ENCODE data around the gene CDHR1.
"Not testable (repeated sequence)": the region's sequence is repeated elsewhere in the genome, so short reads cannot be mapped to it uniquely, and the experiment has no call there.

CDHR1 gene

DNA sequence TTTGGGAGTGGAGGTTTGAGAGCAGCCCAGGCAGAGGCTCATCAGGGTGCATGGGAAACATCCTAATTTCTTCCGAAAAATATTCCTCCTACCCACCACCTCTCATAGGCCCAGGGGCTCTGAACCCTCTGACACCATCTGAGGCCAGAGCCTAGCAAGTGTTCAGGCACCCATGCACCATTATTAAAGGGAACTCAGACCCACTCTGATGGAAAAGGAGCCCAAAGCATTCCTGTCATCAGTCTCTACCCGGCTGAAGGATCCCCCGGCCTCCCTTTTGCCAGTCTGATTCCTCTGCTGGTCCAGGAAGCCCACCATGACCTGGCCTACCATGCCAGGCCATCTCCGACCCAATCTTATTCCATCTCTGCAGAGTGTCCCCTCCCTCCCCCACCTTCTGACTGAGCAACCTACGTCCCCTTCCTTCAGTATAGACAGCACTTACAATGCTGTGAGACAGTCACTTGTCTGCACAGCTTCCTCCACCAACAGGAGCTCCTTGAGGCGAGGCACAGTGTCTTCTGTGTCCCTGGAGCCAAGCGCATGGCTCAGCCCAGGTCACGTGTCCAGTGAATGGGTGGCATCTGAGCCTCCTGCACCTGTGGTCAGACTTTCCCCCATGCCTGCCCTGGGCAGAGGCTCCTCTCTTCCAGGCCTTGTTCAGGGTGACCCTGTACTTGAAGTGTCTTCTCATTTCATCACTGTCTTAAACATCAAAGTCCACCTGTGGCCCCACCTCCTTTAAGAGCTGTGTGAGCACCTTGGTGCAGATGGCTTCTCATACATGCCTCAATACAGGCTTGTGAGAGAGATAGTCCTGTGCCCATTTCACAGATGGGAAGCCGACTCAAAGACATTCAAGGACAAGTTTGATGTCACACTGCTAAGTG, 21.6 kb upstream of the CDHR1 start:
- TF ChIP-seq TAF1 (IDR thresholded peaks at IDR 0.05; ENCODE audit: low read depth, low read length): no peak
- no peak for TF ChIP-seq POLR2AphosphoS5 (IDR thresholded peaks at IDR 0.05; ENCODE audit: low read depth, low read length)
- FAIRE-seq: peak; percentile 75
- DNase-seq (ENCODE audit: insufficient read length, low spot score): no peak

DNA sequence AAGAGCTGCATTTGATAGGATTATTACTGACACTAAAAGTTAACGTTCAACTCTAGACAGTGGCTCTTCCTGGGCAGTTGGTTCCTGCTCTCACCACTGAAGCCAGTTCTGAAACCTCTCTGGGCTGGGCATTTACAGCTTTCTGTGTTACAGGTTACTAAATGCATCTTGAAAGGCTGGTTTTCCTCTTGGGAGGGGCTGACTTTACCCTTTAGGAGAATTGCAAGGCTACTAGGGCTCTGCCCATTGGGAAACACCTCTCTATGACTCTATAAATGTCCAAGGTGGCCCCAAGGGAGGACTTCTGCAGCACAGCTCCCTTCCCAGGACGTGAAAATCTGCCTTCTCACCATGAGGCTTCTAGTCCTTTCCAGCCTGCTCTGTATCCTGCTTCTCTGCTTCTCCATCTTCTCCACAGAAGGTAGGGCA, 20.8 kb upstream of the CDHR1 start, which contains the start of gene GPR15LG:
Gene GPR15LG, plus strand, starts transcription at position 301 of the 429 bp plus-strand sequence. Its CDS starts 51 bp downstream, at position 352.
- FAIRE-seq (no peak), DNase-seq (ENCODE audit: insufficient read length, low spot score) (no peak)
- TF ChIP-seq POLR2A (IDR thresholded peaks at IDR 0.05; ENCODE audit: low read depth, low read length) (no peak), POLR2AphosphoS5 (IDR thresholded peaks at IDR 0.05; ENCODE audit: low read depth, low read length) (no peak), TAF1 (IDR thresholded peaks at IDR 0.05; ENCODE audit: low read depth, low read length) (no peak), PAX5 (IDR thresholded peaks at IDR 0.05; ENCODE audit: insufficient read depth, low read length, severe bottlenecking) (no peak)

DNA sequence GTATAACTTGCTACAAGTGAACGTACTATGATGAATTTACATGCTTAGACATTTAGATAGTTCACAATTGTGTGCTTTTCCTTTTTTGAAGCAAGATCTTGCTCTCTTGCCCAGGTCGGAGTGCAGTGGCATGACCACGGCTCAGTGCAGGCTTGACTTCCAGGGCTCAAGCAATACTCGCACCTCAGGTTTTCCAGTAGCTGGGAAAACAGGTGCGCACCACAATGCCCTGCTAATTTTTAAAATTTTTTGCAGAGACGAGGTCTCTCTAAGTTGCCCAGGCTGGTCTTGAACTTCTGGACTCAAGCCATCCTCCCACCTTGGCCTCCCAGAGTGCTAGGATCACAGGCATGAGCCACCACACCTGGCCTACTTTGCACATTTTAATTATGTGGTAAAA, 18.9 kb upstream of the CDHR1 start:
- DNase-seq (ENCODE audit: insufficient read length, low spot score) (no peak), FAIRE-seq (peak; percentile 16)
- no peak for TF ChIP-seq POU2F2 (IDR thresholded peaks at IDR 0.05; ENCODE audit: low read depth, low read length)
- TF ChIP-seq POLR2A (IDR thresholded peaks at IDR 0.05; ENCODE audit: low read depth, low read length): no peak
- TF ChIP-seq TAF1 (IDR thresholded peaks at IDR 0.05; ENCODE audit: low read depth, low read length): no peak
- TF ChIP-seq PAX5 (IDR thresholded peaks at IDR 0.05; ENCODE audit: insufficient read depth, low read length, severe bottlenecking): no peak

DNA sequence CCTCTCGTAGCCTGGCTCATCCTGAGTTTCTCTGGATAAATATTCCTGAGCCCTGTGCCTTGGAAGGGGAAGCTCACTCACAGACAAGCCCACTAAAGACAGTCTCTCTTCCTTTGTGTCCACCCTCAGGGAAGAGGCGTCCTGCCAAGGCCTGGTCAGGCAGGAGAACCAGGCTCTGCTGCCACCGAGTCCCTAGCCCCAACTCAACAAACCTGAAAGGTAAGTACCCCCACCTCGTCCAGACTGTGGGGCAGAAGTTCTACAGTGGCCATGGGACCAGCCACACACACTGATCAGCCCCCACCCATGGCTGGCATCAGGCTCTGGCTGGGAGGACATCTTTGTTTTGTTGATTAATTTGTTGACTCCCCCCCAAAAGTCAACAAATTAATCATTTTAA, 18.0 kb upstream of the CDHR1 start:
- DNase-seq (ENCODE audit: insufficient read length, low spot score): no peak
- FAIRE-seq: no peak
- TF ChIP-seq POU2F2 (IDR thresholded peaks at IDR 0.05; ENCODE audit: low read depth, low read length): no peak
- no peak for TF ChIP-seq SPI1 (IDR thresholded peaks at IDR 0.05; ENCODE audit: low read depth, low read length)
- TF ChIP-seq PAX5 (IDR thresholded peaks at IDR 0.05; ENCODE audit: insufficient read depth, low read length, severe bottlenecking): no peak

DNA sequence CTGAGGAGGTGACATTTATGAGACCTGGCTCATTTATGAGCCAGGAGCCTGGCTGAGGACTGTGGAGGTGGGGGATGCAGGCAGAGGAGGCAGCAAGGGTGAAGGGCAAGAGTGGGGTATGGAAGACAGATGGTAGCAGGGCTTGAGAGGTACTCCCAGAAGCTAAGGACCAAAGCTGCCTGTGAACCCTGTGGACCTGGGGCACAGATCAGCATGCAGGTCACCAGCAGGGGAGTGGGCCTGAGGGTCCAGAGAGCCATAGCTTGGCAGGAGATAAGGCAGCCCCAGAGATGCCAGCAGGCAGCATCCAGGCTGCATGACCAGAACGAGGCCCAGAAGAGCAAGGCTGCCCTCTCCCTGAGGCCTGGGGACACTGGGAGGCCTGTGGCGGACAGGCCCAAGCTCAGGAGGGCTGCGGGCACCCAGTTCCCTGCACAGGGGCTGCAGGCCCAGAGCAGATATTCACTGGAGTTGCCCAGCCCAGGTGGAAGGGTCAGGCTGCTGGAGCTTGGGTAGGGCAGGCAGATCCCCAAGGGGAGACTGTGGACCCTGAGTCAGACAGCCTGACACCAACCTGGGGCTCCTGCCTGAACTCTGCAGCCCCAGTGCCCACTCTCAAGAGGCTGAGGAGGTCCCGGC, 17.4 kb upstream of the CDHR1 start:
- TF ChIP-seq POLR2AphosphoS5 (IDR thresholded peaks at IDR 0.05; ENCODE audit: low read depth, low read length) (no peak), PAX5 (IDR thresholded peaks at IDR 0.05; ENCODE audit: insufficient read depth, low read length, severe bottlenecking) (no peak), TAF1 (IDR thresholded peaks at IDR 0.05; ENCODE audit: low read depth, low read length) (no peak), POU2F2 (IDR thresholded peaks at IDR 0.05; ENCODE audit: low read depth, low read length) (no peak), SPI1 (IDR thresholded peaks at IDR 0.05; ENCODE audit: low read depth, low read length) (no peak), POLR2A (IDR thresholded peaks at IDR 0.05; ENCODE audit: low read depth, low read length) (no peak)
- no peak for FAIRE-seq
- no peak for DNase-seq (ENCODE audit: insufficient read length, low spot score)

DNA sequence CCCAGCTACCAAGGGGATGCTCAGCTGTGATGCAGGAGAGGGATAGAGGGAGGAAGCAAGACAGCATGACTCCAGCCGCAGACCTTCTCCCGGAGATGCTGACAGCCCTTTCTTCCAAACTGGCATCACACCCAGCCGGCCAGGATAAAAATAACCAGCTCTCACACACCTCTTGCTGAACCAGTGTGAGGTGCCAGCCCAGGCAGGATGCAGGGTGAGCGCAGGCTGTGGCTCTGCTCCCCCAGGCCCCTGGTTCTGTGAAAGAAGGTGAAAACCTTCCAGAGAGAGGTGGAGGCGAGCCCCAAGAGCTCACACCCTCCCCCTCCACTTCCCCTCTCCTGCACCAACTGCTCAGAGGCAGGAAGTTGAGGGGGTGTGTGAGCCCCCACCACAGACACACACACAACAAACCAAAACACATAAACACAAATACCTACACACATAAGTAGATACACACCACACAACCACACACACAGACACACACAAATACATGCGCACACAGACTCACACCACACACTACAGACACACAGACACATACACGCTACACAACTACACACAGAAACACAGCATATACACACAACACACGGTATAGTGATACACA, 16.7 kb upstream of the CDHR1 start:
- DNase-seq (ENCODE audit: insufficient read length, low spot score) (no peak), FAIRE-seq (no peak)
- TF ChIP-seq POLR2A (IDR thresholded peaks at IDR 0.05; ENCODE audit: low read depth, low read length) (no peak), POLR2AphosphoS5 (IDR thresholded peaks at IDR 0.05; ENCODE audit: low read depth, low read length) (no peak), PAX5 (IDR thresholded peaks at IDR 0.05; ENCODE audit: insufficient read depth, low read length, severe bottlenecking) (no peak), SPI1 (IDR thresholded peaks at IDR 0.05; ENCODE audit: low read depth, low read length) (peak; percentile 71)

DNA sequence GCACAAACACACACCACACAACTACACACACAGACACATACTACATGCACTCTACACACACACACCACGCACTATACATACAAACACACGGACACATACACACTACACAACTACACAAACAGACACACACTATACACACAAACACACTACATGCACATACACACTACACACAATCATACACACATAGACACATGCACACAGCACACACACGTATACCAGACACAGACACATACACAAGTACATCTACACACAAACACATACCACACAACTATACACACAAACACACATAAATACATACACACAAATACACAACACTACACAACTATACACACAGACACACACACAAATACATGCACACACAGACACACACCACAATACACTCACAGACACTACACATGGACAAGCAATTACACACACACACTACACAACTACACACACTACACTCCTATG, 16.2 kb upstream of the CDHR1 start:
- FAIRE-seq (peak; percentile 99), DNase-seq (ENCODE audit: insufficient read length, low spot score) (no peak)
- TF ChIP-seq POLR2AphosphoS5 (IDR thresholded peaks at IDR 0.05; ENCODE audit: low read depth, low read length) (no peak), TAF1 (IDR thresholded peaks at IDR 0.05; ENCODE audit: low read depth, low read length) (no peak), PAX5 (IDR thresholded peaks at IDR 0.05; ENCODE audit: insufficient read depth, low read length, severe bottlenecking) (no peak), SPI1 (IDR thresholded peaks at IDR 0.05; ENCODE audit: low read depth, low read length) (no peak), POU2F2 (IDR thresholded peaks at IDR 0.05; ENCODE audit: low read depth, low read length) (no peak), POLR2A (IDR thresholded peaks at IDR 0.05; ENCODE audit: low read depth, low read length) (no peak)

DNA sequence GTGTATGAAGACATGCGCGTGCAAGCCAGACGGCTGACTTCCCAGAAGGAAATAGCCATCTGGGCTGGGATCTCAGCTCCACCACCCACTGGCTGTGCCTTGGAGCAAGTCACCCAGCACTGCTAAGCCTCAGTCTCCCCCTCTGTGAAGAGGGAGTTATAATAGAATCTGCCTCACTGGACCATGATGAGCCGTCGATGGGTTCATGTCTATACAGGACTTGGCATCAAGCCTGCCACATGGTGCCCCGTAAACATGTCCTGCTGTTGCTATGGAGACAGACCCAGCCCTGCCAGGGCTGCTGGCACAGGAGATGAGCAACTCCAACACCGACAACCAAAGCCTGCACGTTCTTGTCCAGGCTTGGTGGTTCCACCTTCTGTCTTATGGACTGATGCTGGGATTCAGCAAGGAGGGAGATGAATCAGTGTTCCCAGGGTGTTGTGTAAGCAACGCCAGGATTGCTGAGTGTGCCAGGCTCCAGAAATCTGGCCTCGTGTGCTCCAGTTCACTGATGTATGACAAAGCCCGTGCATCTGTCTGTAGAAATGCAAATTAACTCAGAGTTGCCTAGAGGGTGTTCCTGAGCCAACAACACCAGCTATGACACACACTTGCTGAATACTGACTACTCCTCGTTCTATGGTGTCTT, 15.2 kb upstream of the CDHR1 start:
- no peak for DNase-seq (ENCODE audit: insufficient read length, low spot score)
- TF ChIP-seq POLR2A (IDR thresholded peaks at IDR 0.05; ENCODE audit: low read depth, low read length) (no peak), POU2F2 (IDR thresholded peaks at IDR 0.05; ENCODE audit: low read depth, low read length) (peak; percentile 87), SPI1 (IDR thresholded peaks at IDR 0.05; ENCODE audit: low read depth, low read length) (no peak), PAX5 (IDR thresholded peaks at IDR 0.05; ENCODE audit: insufficient read depth, low read length, severe bottlenecking) (no peak)
- FAIRE-seq: peak; percentile 55

DNA sequence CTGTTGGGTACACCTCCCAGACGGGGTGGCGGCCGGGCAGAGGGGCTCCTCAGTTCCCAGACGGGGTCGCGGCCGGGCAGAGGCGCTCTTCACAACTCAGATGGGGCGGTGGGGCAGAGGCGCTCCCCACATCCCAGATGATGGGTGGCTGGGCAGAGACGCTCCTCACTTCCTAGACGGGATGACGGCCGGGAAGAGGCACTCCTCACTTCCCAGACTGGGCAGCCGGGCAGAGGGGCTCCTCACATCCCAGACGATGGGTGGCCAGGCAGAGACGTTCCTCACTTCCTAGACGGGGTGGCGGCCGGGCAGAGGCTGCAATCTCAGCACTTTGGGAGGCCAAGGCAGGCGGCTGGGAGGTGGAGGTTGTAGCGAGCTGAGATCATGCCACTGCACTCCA, 14.0 kb upstream of the CDHR1 start:
- FAIRE-seq; DNase-seq (ENCODE audit: insufficient read length, low spot score): not testable (repeated sequence)

DNA sequence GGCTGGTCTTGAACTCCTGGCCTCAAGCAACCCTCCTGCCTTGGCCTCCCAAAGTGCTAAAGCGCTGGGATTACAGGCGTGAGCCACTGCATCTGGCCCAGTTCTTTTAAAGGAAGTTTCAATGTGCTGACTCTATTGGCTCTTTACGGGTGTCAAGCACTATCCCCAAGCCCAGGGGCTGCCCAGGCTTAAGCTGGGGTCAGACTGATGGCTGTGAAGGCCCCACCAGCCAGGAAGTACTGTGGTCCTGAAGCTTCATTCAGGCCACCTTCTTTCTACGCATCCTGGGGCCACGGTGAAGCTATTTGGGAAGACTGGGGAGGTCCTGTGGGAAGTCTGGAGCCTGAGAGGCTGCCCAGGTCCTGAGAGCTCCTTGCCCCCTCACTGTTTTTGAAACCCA, 12.7 kb upstream of the CDHR1 start:
- no peak for FAIRE-seq
- TF ChIP-seq TAF1 (IDR thresholded peaks at IDR 0.05; ENCODE audit: low read depth, low read length) (no peak), POLR2AphosphoS5 (IDR thresholded peaks at IDR 0.05; ENCODE audit: low read depth, low read length) (no peak), SPI1 (IDR thresholded peaks at IDR 0.05; ENCODE audit: low read depth, low read length) (no peak), POLR2A (IDR thresholded peaks at IDR 0.05; ENCODE audit: low read depth, low read length) (no peak), POU2F2 (IDR thresholded peaks at IDR 0.05; ENCODE audit: low read depth, low read length) (no peak), PAX5 (IDR thresholded peaks at IDR 0.05; ENCODE audit: insufficient read depth, low read length, severe bottlenecking) (no peak)

More for the DNA sequence above, 12.7 kb upstream of the CDHR1 start:
- no peak for DNase-seq (ENCODE audit: insufficient read length, low spot score)

All from GM12891 (cell line).